Measurements from ENCODE around the gene ASCC1. TPM values are rescaled to one million over a fixed set of nuclear protein-coding genes. Genes with fewer than 3 reads are reported as not detected.

Gene ASCC1
- total and polyA plus RNA-seq, 2 experiments from 2014 or later = 31.8 to 38.7 TPM

DNA sequence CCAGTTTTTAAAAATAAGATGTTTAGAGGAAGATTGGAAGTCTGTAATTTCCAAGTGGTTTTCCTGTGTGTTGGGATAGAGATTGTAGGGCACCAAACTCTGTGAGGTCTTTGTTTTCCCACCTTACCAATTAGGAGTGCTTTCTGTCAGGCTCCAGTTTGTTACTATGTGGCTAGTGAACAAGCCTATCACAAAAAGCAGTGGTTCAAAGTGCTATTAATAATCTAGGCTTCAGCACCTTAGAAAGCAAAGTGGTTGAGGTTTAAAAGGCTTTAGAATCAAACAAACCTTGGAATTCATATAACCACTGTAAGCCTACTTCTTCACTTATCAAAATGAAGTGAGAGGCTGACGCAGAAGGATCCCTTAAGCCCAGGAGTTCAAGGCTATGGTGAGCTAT, 11.4 kb downstream of the ASCC1 start:
- H3K9me2 ChIP-seq (replicated peaks; ENCODE audit: insufficient read depth) = no peaks in the 10 kb centered on the region
- H3K4me3 ChIP-seq = no peak overlapping the region
- TF ChIP-seq EZH2phosphoT487 (IDR thresholded peaks at IDR 0.05; ENCODE audit: low read depth, severe bottlenecking, unreplicated experiment) (no peak), EZH2 (IDR thresholded peaks at IDR 0.05; ENCODE audit: borderline replicate concordance) (no peak)
- TF ChIP-seq, protein P1, sequence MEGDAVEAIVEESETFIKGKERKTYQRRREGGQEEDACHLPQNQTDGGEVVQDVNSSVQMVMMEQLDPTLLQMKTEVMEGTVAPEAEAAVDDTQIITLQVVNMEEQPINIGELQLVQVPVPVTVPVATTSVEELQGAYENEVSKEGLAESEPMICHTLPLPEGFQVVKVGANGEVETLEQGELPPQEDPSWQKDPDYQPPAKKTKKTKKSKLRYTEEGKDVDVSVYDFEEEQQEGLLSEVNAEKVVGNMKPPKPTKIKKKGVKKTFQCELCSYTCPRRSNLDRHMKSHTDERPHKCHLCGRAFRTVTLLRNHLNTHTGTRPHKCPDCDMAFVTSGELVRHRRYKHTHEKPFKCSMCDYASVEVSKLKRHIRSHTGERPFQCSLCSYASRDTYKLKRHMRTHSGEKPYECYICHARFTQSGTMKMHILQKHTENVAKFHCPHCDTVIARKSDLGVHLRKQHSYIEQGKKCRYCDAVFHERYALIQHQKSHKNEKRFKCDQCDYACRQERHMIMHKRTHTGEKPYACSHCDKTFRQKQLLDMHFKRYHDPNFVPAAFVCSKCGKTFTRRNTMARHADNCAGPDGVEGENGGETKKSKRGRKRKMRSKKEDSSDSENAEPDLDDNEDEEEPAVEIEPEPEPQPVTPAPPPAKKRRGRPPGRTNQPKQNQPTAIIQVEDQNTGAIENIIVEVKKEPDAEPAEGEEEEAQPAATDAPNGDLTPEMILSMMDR (IDR thresholded peaks at IDR 0.05; ENCODE audit: poor library complexity) = no peak
- H3K9me3 ChIP-seq (ENCODE audit: low read depth) = no peaks in the 10 kb centered on the region
- H3K27me3 ChIP-seq = no peaks in the 10 kb centered on the region
- H4K20me1 ChIP-seq (ENCODE audit: insufficient read depth, poor library complexity, severe bottlenecking) = no peaks in the 10 kb centered on the region
- no peaks in the 10 kb centered on the region for H3K4me1 ChIP-seq (ENCODE audit: insufficient read depth)
- no peaks in the 10 kb centered on the region for H3K36me3 ChIP-seq (replicated peaks; ENCODE audit: insufficient read depth, low read depth)
- no peak overlapping the region for H3K4me2 ChIP-seq
- H2AFZ ChIP-seq = no peak overlapping the region
- no peak for DNase-seq (ENCODE audit: low spot score)
- 84% methylated on average over 1 of the region's 1 CpG for WGBS (ENCODE audit: low lambda C conversion rate, missing lambda C conversion rate)
- H3K79me2 ChIP-seq = no peaks in the 10 kb centered on the region
- H3K27ac ChIP-seq = no peak overlapping the region

DNA sequence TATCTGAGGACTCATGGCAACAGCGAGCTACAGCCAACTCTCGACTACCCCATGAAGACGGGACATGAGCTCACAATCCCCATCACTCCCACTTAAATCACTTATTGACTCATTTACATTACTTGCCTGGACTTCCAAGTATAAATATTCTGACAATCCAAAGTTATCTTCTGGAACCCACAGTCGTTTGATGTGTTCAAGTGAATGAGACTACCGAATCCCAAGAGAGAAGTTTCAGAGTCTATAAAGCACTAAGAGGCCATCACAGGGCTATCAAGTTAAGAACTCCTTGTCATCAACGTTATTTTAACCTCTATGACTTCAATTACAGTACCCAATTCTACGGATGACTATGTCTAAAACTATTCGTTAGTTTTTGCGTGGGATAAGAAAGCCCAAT, 11.8 kb downstream of the ASCC1 start:
- Histone ChIP-seq H3K4me1 (ENCODE audit: insufficient read depth) (no peaks in the 10 kb centered on the region), H3K27me3 (no peaks in the 10 kb centered on the region), H4K20me1 (ENCODE audit: insufficient read depth, poor library complexity, severe bottlenecking) (no peaks in the 10 kb centered on the region), H3K36me3 (replicated peaks; ENCODE audit: insufficient read depth, low read depth) (no peaks in the 10 kb centered on the region), H3K27ac (no peak overlapping the region), H3K79me2 (no peaks in the 10 kb centered on the region), H3K4me3 (no peak overlapping the region), H3K9me3 (ENCODE audit: low read depth) (no peaks in the 10 kb centered on the region), H3K4me2 (no peak overlapping the region), H3K9me2 (replicated peaks; ENCODE audit: insufficient read depth) (no peaks in the 10 kb centered on the region), H2AFZ (no peak overlapping the region)
- no peak for TF ChIP-seq EZH2 (IDR thresholded peaks at IDR 0.05; ENCODE audit: borderline replicate concordance)
- no peak for TF ChIP-seq EZH2phosphoT487 (IDR thresholded peaks at IDR 0.05; ENCODE audit: low read depth, severe bottlenecking, unreplicated experiment)
- TF ChIP-seq, protein P1 (IDR thresholded peaks at IDR 0.05; ENCODE audit: poor library complexity) = no peak
- WGBS (ENCODE audit: low lambda C conversion rate, missing lambda C conversion rate) = 83% methylated on average over 9 of the region's 9 CpGs
- no peak for DNase-seq (ENCODE audit: low spot score)

DNA sequence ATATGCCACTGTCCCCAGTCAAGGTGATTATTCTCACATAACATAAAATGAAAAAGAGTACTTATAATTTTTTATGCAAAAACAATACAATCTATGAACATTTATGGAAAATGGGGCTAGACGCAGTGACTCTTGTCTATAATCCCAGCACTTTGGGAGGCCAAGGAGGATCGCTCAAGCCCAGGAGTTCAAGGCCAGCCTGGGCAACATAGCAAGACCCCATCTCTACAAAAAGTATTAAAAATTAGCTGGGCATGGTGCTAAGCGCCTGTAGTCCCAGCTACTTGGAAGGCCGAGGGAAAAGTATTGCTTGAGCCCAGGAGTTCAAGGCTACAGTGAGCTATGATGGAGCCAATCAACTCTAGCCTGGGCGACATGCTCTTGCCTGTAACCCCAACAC, 14.8 kb downstream of the ASCC1 start:
- no peak overlapping the region for H3K4me2 ChIP-seq
- H3K4me3 ChIP-seq = no peak overlapping the region
- H3K9me2 ChIP-seq (replicated peaks; ENCODE audit: insufficient read depth) = no peaks in the 10 kb centered on the region
- H4K20me1 ChIP-seq (ENCODE audit: insufficient read depth, poor library complexity, severe bottlenecking) = no peaks in the 10 kb centered on the region
- H3K27ac ChIP-seq = no peak overlapping the region
- H3K9me3 ChIP-seq (ENCODE audit: low read depth) = no peaks in the 10 kb centered on the region
- H3K36me3 ChIP-seq (replicated peaks; ENCODE audit: insufficient read depth, low read depth) = no peaks in the 10 kb centered on the region
- no peak for TF ChIP-seq EZH2 (IDR thresholded peaks at IDR 0.05; ENCODE audit: borderline replicate concordance)
- TF ChIP-seq, protein P1 (IDR thresholded peaks at IDR 0.05; ENCODE audit: poor library complexity) = no peak
- TF ChIP-seq EZH2phosphoT487 (IDR thresholded peaks at IDR 0.05; ENCODE audit: low read depth, severe bottlenecking, unreplicated experiment) = no peak
- DNase-seq (ENCODE audit: low spot score) = no peak
- no peaks in the 10 kb centered on the region for H3K27me3 ChIP-seq
- no peak overlapping the region for H2AFZ ChIP-seq
- WGBS (ENCODE audit: low lambda C conversion rate, missing lambda C conversion rate) = 96% methylated on average over 5 of the region's 5 CpGs
- no peaks in the 10 kb centered on the region for H3K79me2 ChIP-seq
- H3K4me1 ChIP-seq (ENCODE audit: insufficient read depth) = no peaks in the 10 kb centered on the region

DNA sequence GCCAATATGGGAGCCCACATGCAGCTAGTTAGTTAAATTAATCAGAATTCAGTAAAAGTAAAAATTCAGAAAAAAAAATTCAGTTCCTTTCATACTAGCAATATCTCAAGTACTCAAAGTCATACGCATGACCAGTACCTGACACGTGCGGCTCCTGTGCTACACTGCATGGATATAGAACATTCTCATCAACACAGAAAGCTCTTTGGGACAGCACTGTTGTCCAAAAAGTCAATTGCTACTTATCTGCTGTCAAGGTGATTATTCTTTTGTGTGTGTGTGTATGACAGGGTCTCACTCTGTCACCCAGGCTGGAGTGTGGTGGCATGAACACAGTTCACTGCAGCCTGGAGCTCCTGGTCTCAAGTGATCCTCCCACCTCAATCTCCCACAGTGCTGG, 15.2 kb downstream of the ASCC1 start:
- no peak for DNase-seq (ENCODE audit: low spot score)
- Histone ChIP-seq H3K27me3 (no peaks in the 10 kb centered on the region), H3K27ac (no peak overlapping the region), H3K4me3 (no peak overlapping the region), H2AFZ (no peak overlapping the region), H3K36me3 (replicated peaks; ENCODE audit: insufficient read depth, low read depth) (no peaks in the 10 kb centered on the region), H4K20me1 (ENCODE audit: insufficient read depth, poor library complexity, severe bottlenecking) (no peaks in the 10 kb centered on the region), H3K9me2 (replicated peaks; ENCODE audit: insufficient read depth) (no peaks in the 10 kb centered on the region), H3K4me1 (ENCODE audit: insufficient read depth) (no peaks in the 10 kb centered on the region), H3K4me2 (no peak overlapping the region), H3K9me3 (ENCODE audit: low read depth) (no peaks in the 10 kb centered on the region), H3K79me2 (no peaks in the 10 kb centered on the region)
- TF ChIP-seq, protein P1 (IDR thresholded peaks at IDR 0.05; ENCODE audit: poor library complexity) = no peak
- TF ChIP-seq EZH2phosphoT487 (IDR thresholded peaks at IDR 0.05; ENCODE audit: low read depth, severe bottlenecking, unreplicated experiment) = no peak
- TF ChIP-seq EZH2 (IDR thresholded peaks at IDR 0.05; ENCODE audit: borderline replicate concordance) = no peak
- 98% methylated on average over 3 of the region's 3 CpGs for WGBS (ENCODE audit: low lambda C conversion rate, missing lambda C conversion rate)
